ENCODE results near the gene SVOP.

SVOP gene

GRCh38 chr12:108930155-108930554 lies 90.7 kb downstream of the SVOP start:
- DNase-seq: no peak

- DNase-seq: no peak
Observed at GRCh38 chr12:108928695-108929094, 92.2 kb downstream of the SVOP start.

DNA sequence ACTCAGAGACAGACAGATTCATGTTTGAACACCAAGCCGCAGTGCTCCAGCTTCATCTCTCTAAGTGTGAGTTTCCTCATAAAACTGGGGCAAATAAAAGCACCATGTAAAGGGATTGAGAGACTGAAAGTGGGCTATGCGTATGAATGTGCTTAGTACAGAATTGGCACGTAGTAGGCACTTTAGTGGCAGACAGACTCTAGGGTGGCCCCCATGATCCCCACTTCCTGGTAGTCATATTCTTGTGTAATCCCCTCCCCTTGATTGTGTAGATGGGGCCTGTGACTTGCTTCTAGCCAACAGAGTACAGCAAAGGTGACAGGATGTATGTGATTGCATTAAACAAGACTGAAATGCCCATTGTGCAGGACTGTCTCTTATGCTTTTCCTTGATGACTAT lies 98.0 kb downstream of the SVOP start:
- no peak for DNase-seq

DNA sequence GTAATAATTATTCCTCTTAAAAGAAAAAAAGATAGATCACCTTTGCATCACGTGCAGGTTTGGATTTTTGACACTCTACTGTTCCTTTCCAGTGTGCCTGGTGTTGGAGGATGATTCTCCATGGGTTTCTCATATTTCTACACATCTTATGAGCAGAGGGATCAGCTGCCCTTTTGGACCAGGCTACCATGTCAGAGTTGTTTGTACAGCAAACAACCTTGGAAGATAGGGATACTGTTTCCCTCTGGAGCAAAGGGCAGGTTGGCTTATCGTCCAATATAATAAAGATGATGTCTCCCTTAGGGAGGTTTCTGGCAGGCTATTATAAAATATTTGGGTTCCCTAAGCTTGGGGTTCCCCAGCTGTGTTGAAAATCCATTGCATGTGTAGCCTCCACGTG lies 98.9 kb downstream of the SVOP start:
- DNase-seq: no peak

DNA sequence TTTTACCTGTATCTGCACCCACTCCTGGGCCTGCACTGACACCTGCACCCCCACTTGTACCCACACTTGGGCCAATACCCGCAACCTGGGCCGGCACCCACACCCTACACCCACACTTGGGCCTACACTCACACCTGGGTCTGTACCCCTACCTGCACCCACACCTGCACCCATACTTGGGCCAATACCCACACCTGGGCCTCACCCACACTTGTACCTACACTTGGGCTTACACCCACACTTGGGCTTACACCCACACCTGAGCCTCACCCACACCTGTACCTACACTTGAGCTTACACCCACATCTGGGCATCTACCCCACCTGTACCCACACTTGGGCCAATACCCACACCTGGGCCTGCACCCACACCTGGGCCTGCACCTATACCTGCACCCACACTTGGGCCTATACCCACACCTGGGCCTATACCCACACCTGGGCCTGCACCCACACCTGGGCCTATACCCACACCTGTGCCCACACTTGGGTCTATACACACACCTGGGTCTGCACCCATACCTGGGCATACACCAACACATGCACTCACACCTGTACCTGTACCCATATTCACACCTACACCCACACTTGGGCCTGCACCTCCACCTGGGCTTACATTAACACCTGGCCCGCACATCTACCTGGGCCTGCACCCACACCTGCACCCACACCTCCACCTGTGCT lies 101.8 kb downstream of the SVOP start:
- DNase-seq: no peak

- DNase-seq: no peak
Observed at GRCh38 chr12:108918206-108918605, 102.7 kb downstream of the SVOP start.

DNA sequence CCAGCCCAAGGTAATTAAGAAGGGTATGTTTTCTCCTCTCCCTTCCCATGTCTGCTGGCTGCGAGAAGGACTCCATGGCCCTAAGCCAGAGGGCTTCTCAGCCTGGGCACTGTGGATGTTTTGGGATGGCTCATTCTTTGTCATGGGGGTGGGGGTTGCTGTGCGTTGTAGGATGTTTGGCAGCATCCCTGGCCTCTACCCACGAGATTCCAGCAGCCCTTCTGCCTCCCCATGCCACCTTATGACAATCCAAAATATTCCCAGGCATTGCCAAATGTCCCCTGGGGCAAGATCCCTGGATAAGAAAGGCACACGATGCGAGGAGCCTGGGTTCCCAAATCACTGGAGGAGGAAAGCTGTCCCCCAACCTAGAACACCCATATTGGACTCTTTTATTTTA lies 104.5 kb downstream of the SVOP start:
- no peak for DNase-seq

DNA sequence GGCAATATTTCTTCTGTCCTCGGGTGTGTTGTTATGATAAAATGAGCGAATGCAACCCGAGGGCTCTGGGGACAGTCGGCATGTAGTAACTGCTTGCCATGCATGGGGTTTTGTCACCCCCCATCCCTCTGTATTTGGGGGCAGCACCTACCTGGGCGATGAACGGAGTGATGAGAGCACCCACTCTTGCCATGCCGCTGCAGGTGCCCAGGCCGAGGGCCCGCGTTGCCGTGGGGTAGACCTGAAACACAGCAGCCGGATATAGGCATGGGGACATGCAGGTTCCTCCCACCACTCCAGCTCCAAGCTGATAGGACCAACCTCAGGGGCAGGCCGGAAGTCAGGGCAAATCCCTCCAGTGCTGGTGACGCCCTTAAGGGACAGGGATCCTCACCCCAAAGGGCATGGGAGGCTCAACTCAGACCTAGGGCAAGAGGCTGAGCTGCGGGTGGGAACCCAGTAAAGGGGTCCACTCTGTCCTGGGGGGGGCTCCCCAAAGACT lies 105.2 kb downstream of the SVOP start:
- no peak for DNase-seq

DNA sequence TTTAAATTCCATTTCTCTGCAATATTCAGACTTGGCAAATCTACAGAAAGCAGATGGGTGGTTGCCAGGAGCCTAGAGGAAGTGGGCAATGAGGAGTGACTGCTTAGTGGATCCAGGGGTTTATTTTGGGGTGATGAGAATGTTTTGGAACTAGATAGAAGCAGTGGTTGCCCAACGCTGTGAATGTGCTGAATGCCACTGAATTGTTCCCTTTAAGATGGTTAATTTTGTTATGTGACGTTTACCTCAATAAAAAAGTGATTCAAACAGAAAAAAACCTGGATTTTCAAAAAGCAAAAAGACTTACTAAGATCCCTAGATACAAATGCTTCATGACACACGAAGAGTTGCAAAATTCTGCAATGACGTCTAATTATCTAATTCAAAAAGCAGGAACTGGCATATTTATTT lies 106.7 kb downstream of the SVOP start:
- DNase-seq: no peak

- no peak for DNase-seq
Observed at GRCh38 chr12:108912361-108912760, 108.5 kb downstream of the SVOP start.

GRCh38 chr12:108911915-108912314 lies 109.0 kb downstream of the SVOP start:
- DNase-seq: no peak

DNA sequence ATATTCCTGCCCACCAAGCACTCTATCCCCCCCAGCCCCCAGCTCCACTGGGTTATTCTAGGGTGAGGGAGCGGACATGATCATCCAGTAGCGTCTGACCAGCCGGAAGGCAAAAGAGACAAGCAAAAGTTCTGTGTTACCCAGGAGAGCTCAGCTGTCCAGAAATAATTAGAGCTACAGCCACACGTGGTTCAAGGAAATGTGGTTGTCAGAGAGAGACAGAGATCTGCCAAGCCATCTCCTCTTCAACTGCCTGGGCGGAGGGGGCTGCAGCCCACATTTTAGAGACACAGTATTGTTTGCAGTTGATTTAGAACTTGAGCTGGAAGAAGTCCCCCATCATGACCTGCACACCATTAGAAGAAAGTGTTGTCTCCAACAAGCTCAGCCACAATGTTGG lies 110.5 kb downstream of the SVOP start:
- no peak for DNase-seq

DNA sequence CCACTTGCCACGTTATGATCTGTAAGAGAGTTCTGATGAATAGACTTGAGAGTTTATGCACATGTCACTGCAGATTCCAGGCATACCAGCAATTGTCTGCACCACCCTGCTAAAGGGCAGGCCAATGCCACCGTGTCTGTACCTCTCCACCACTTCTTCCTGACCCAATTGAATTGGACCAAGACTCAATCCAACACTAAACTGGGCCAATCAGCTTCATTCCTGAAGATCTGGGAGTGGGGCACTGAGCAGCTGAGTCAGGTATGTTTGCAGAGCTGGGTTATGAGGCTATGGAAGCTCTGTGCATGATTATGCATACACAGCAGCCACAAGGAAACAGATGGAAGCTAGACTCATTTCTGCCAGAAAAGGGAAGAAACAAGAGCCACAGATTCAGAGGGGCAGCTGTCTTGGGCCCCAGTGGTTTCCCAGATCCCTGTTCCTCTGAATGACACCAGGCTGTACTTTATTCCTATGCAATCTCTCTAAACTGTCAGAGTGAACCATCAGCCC lies 113.0 kb downstream of the SVOP start:
- no peak for DNase-seq

DNA sequence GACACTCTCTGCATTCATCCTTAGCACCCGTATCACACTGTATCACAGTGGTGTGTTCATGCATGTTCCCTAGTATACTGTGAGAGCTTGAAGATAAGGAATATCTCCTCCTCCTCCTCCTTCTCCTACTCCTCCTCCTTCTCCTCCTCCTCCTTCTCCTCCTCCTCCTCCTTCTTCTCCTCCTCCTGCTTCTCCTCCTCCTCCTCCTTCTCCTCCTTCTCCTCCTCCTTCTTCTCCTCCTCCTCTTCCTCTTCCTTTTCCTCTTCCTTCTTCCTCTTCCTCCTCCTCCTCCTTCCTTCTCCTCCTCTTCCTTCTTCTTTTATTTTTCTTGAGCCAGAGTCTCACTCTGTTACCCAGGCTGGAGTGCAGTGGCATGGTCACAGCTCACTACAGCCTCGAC lies 113.9 kb downstream of the SVOP start:
- DNase-seq: no peak

- DNase-seq: no peak
Observed at GRCh38 chr12:108905725-108906124, 115.1 kb downstream of the SVOP start.

DNA sequence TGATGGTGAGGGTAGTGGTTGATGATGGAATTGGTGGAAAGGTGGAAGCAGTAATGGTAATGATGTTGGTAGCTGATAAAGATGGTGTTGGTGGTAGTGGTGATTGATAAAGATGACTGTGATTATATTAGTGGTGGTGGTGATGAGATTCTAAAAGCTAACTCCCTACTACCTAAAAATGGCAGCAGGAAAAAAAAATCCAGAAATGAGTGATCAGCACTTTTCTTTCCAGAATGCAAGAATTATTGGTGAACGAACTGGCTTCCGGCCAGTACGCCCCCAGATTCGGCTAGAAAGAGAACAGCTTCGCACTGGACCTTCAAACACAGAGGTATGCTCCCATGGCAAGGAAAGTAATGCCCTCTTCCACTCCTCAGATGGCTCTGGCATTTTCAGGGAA lies 121.7 kb downstream of the SVOP start:
- no peak for DNase-seq

DNA sequence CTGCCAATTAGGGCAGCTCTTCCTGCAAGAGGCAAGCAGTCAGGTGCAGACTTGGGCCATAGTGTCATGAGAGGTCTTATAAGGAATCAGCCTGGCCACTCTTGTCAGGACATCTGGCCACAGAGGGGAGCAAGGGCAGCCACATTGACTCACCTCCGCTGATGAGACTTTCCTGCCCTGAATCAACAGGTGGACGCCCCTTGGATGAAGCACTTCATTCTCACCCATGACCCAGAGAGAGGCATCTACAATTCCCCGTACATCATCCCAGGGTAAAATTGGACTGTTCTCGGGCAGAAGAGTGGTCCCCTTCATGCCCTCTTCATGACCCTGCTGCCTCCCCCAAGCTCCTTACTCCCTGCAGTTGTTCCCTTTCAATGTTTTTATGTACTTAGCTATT lies 124.1 kb downstream of the SVOP start:
- no peak for DNase-seq

DNA sequence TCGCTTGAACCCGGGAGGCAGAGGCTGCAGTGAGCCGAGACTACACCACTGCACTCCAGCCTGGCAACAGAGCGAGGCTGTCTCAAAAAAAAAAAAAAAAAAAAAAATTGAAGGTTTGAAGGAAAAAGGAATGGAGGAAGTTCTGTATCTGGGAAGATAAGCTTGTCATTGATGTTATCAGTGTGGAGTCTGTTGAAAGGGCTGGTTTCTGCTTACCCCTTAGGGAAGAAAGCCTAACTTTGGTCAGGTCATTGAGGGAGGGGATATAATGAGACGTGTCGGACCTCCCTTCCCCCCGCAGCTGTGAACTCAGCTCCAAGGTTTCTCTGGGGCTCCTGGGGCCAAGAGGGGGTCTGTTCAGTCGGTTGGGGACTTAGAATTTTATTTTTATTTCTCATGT lies 124.5 kb downstream of the SVOP start:
- DNase-seq: no peak

GRCh38 chr12:108895220-108895802 lies 125.6 kb downstream of the SVOP start:
- DNase-seq: no peak

- DNase-seq: no peak
Observed at GRCh38 chr12:108890208-108890607, 130.7 kb downstream of the SVOP start.

GRCh38 chr12:108888031-108888430 lies 132.8 kb downstream of the SVOP start:
- DNase-seq: no peak

GRCh38 chr12:108886873-108887629 lies 133.8 kb downstream of the SVOP start:
- DNase-seq: no peak

DNA sequence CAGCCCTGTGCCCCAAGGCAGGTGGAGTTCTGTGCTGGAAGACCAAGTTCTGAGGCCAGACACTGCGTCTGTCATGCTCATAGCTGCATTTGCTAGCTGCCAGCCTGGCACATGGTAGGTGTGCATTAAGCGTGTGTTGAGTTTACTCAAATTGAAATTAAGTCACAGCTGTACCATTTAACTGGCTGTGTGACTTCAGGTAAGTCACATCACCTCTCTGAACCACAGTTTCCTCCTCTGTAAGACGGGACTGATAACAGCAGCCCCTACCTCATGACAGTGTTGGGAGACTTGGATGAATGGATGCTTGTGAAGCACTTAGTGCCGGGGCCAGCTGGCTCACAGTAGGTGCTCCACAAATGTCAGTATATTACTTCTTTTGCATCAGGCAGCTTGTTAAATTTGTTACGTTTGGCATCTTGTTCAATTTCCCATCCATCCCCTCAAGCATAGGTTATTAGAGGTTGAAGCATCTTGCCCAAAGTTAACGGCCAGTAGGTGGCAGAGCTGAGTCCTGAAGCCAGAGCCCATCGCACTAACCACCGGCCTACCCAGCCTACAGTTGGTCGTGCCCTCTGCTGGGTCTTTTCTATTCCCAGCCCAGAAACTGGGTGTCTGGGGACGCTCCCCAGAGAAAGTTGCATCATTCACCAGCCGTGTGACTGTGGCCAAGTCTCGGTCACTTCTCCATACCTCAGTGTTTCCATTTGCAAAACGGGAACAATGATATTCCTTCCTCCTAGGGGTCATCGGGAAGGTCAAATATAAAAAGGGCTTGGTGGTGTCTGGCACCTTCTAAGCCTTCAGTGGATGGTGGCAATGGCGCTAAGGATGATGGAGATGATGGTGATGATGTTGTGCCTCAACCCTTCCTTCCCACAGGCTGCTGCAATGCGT lies 136.5 kb downstream of the SVOP start:
- DNase-seq: peak; percentile 77
